ENCODE data around the gene CDC42BPB.

GRCh38 chr14:102932484-102933248 lies 124.7 kb downstream of the CDC42BPB start:
- TF ChIP-seq, protein P1, sequence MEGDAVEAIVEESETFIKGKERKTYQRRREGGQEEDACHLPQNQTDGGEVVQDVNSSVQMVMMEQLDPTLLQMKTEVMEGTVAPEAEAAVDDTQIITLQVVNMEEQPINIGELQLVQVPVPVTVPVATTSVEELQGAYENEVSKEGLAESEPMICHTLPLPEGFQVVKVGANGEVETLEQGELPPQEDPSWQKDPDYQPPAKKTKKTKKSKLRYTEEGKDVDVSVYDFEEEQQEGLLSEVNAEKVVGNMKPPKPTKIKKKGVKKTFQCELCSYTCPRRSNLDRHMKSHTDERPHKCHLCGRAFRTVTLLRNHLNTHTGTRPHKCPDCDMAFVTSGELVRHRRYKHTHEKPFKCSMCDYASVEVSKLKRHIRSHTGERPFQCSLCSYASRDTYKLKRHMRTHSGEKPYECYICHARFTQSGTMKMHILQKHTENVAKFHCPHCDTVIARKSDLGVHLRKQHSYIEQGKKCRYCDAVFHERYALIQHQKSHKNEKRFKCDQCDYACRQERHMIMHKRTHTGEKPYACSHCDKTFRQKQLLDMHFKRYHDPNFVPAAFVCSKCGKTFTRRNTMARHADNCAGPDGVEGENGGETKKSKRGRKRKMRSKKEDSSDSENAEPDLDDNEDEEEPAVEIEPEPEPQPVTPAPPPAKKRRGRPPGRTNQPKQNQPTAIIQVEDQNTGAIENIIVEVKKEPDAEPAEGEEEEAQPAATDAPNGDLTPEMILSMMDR (IDR thresholded peaks at IDR 0.05; ENCODE audit: low read depth, low read length, poor library complexity, severe bottlenecking): no peak
- TF ChIP-seq EZH2phosphoT487 (IDR thresholded peaks at IDR 0.05; ENCODE audit: borderline replicate concordance, low read length): no peak

Data from DOHH2 (cell line).